T-helper 1 cell treated with Interleukin-12 subunit alpha and Interleukin-12 subunit beta and Interleukin-4 antibody, amounts not matched to agents 30 μg/mL and 1 μg/mL, for 36 hours (primary cell): ENCODE results near the gene RNF157.
A peak's percentile ranks its signal among the peaks of the same experiment; 100 is the strongest.
"Not testable (repeated sequence)": the region's sequence is repeated elsewhere in the genome, so short reads cannot be mapped to it uniquely, and the experiment has no call there.

ENCODE experiments used
- H3K27ac Mint-ChIP-seq: one replicate; pipeline ENCODE4 v1.8.0; 2021; ENCODE audit warnings: mild to moderate bottlenecking, mixed read lengths
- H3K27me3 Mint-ChIP-seq: one replicate; pipeline ENCODE4 v1.8.0; 2021; ENCODE audit warnings: low read depth, mixed read lengths
- H3K36me3 Mint-ChIP-seq: one replicate; pipeline ENCODE4 v1.8.0; 2021; ENCODE audit warnings: low read depth, mixed read lengths
- H3K4me1 Mint-ChIP-seq: one replicate; pipeline ENCODE4 v1.8.0; 2021; ENCODE audit warnings: low read depth, mixed read lengths
- H3K4me3 Mint-ChIP-seq: one replicate; pipeline ENCODE4 v1.8.0; 2021; ENCODE audit warnings: mild to moderate bottlenecking, moderate library complexity, mixed read lengths
- H3K9me3 Mint-ChIP-seq: one replicate; pipeline ENCODE4 v1.8.0; 2021; ENCODE audit warnings: mixed read lengths

Gene RNF157

DNA sequence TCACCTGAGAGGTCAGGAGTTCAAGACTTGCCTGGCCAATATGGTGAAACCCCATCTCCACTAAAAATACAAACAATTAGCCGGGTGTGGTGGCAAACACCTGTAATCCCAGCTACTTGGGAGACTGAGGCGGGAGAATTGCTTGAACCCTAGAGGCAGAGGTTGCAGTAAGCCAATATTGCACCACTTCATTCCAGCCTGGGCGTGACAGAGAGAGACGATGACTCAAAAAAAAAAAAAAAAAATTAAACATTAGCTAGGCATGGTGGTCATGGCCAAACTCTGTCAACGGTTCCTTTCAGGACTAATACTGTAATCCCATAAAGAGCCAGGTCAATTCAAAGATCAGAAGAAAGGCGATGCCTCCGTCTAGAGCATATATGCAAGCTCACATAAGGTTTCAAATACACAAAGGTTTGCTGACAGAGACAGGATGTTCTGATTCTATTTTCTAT is 2.4 kb downstream of the RNF157 start:
- H3K36me3 Mint-ChIP-seq = peaks cover 21% of the 10 kb centered on the region
- H3K27ac Mint-ChIP-seq = peak overlapping the region; percentile 87
- H3K9me3 Mint-ChIP-seq = peaks cover 4% of the 10 kb centered on the region
- H3K4me1 Mint-ChIP-seq = peaks cover 54% of the 10 kb centered on the region
- H3K4me3 Mint-ChIP-seq = peak overlapping the region; percentile 91
- no peaks in the 10 kb centered on the region for H3K27me3 Mint-ChIP-seq

DNA sequence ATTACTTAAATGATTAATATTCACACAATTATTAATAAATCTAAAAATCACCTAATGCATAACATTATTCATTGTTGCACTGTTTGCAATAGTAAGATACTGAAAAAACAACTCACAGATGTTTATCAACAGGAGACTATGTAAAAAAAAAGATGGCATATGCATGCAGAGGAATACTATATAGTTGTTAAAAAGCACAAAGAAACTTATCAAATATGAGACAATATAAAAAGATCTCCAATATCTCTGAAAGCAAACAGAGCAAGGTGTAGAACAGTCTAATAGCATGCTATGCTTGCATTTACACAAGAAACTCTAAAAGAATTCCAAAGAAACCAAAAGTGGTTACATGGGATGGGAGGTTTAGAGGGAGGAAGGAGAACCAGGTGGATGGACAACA is 3.7 kb downstream of the RNF157 start:
- Mint-ChIP-seq H3K4me3 (no peak overlapping the region), H3K27ac (no peak overlapping the region), H3K36me3 (peaks cover 27% of the 10 kb centered on the region), H3K4me1 (peaks cover 50% of the 10 kb centered on the region), H3K9me3 (peaks cover 4% of the 10 kb centered on the region), H3K27me3 (no peaks in the 10 kb centered on the region)

DNA sequence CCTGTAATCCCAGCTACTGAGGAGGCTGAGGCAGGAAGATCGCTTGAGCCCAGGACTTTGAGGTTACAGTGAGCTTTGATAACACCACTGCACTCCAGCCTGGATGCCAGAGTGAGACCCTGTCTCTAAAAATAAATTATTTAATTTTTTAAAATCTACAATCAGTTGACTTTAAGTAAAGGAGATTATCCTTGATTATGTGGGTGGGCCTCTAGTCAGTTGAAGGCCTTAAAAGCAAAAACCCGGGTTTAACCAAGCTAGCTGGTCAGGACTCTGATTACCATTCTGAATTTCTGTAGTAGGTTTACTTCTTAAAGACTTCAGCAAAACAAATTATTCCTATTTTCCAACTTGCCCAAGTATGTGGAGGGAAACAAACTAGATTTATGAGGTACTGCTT is 4.4 kb downstream of the RNF157 start:
- no peaks in the 10 kb centered on the region for H3K27me3 Mint-ChIP-seq
- peaks cover 26% of the 10 kb centered on the region for H3K36me3 Mint-ChIP-seq
- peaks cover 4% of the 10 kb centered on the region for H3K9me3 Mint-ChIP-seq
- H3K4me3 Mint-ChIP-seq = no peak overlapping the region
- no peak overlapping the region for H3K27ac Mint-ChIP-seq
- H3K4me1 Mint-ChIP-seq = peaks cover 44% of the 10 kb centered on the region

DNA sequence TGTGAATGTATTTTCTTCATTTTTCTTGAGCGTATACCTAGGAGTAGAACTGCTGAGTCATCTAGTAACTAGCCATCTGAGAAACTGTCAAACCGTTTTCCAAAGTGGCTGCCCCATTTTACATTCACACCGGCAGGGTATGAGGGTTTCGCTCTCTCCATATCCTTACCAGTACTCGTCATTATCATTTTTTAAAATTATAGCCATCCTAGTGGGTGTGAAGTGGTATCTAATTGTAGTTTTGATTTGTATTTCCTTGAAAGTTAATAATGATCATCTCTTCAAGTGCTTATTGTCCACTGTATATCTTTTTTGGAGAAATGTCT is 6.0 kb downstream of the RNF157 start:
- H3K27ac Mint-ChIP-seq = no peak overlapping the region
- peaks cover 4% of the 10 kb centered on the region for H3K9me3 Mint-ChIP-seq
- H3K36me3 Mint-ChIP-seq = peaks cover 29% of the 10 kb centered on the region
- H3K27me3 Mint-ChIP-seq = no peaks in the 10 kb centered on the region
- peaks cover 50% of the 10 kb centered on the region for H3K4me1 Mint-ChIP-seq
- no peak overlapping the region for H3K4me3 Mint-ChIP-seq

DNA sequence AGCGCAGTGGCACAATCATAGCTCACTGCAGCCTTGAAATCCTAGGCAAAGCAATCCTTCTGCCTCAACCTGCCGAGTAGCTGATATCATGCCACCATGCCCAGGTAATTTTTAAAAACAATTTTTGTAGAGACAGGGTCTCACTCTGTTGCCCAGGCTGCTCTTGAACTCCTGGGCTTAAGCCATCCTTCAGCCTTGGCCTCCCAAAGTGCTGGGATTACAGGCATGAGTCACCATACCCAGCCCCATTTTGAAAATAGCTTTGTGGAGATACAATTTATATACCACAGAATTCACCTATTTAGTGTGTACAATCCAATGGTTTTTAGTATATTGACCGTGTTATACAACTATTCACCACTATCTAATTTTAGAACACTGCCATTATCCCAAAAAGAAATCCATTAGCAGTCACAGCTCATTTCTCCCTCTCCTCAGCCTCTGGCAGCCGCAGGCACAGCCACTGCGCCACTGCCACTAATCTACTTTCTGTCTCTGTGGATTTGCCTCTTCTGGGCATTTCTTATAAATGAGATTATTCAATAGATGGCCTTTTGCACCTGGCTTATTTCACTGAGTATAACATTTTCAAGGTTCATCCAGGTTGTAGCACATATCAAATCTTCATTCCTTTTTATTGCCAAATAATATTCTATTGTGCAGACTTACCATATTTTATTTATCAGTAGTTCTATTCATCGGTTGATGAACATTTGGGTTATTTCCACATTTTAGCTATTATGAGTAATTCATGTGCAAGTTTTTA is 6.5 kb downstream of the RNF157 start:
- H3K27me3 Mint-ChIP-seq = no peaks in the 10 kb centered on the region
- peaks cover 4% of the 10 kb centered on the region for H3K9me3 Mint-ChIP-seq
- H3K27ac Mint-ChIP-seq = no peak overlapping the region
- H3K4me1 Mint-ChIP-seq = peaks cover 49% of the 10 kb centered on the region
- peaks cover 32% of the 10 kb centered on the region for H3K36me3 Mint-ChIP-seq
- no peak overlapping the region for H3K4me3 Mint-ChIP-seq

DNA sequence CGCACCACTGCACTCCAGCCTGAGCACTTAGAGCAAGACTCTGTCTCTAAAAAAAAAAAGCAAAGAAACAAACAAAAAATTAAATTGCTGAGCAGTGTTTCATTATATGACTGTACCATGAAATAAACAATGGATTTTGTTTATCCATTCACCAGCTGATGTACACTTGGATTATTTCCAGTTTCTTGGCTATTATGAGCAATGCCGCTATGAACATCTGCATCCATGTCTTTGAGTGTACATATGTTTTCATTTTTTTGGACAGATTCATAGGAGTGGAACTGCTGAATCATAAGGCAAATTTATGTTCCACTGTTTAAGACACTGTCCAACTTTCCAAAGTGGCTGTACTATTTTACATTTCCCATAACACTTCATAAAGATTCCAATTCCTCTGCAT is 8.0 kb downstream of the RNF157 start:
- Mint-ChIP-seq H3K4me1 (peaks cover 43% of the 10 kb centered on the region), H3K27ac (no peak overlapping the region), H3K9me3 (peaks cover 4% of the 10 kb centered on the region), H3K36me3 (peaks cover 28% of the 10 kb centered on the region), H3K4me3 (no peak overlapping the region), H3K27me3 (no peaks in the 10 kb centered on the region)

DNA sequence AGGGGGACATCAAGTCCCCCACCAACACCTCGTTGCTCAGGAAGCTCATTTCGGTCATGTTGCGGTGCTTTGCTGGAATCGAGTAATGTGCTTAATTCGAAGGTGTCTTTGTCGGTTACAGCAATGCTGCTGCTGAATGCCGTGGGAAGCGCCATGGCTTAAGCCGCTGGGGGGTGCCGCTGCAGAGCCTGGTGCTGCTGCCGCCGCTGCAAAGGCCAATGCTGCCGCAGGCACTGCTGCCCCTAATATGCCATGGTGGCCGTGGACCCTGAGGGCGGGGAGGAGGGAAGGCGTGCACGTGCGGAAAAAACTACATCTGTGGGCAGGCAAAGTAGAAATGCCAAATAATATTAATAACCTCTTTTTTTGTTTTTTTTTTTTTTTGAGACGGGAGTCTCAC is 13.5 kb downstream of the RNF157 start:
- H3K27ac Mint-ChIP-seq, H3K9me3 Mint-ChIP-seq, H3K4me3 Mint-ChIP-seq, H3K27me3 Mint-ChIP-seq: not testable (repeated sequence)
- Mint-ChIP-seq H3K4me1 (peaks cover 27% of the 10 kb centered on the region), H3K36me3 (peaks cover 34% of the 10 kb centered on the region)

DNA sequence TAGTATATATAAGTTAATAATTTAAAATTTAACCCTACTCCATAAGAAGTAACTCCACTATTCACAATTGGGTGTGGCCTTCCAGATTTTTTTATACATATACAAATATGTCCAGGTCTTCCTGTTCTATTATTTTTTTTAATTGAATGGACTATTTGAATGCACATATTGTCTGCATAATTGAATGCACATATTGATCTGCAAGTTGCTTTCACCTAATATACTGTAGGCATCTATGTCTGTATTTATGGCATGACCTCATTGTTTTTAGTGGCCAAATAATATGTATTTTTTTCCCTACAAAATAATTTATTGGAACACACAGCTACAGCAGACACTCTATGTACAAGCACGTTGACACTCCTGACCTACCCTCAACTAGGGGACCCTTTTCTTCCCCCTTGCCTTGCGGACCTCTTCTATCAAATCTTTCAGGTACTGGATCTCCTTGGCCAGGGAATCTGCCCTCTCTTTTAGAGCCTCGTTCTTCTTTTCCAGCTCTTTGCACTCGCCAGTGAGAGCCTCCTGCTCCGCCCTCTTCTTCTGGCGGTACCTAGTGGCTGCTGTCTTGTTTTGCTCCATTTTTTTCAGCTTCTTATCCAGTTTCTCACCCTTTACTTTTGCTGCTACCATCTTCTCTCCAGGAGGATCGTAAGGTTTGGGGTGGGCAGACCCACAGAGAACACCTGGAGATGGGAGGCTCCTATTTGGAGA is 14.8 kb downstream of the RNF157 start:
- not testable (repeated sequence) for H3K27ac Mint-ChIP-seq, H3K9me3 Mint-ChIP-seq, H3K27me3 Mint-ChIP-seq, H3K4me3 Mint-ChIP-seq
- Mint-ChIP-seq H3K36me3 (peaks cover 38% of the 10 kb centered on the region), H3K4me1 (peaks cover 27% of the 10 kb centered on the region)

DNA sequence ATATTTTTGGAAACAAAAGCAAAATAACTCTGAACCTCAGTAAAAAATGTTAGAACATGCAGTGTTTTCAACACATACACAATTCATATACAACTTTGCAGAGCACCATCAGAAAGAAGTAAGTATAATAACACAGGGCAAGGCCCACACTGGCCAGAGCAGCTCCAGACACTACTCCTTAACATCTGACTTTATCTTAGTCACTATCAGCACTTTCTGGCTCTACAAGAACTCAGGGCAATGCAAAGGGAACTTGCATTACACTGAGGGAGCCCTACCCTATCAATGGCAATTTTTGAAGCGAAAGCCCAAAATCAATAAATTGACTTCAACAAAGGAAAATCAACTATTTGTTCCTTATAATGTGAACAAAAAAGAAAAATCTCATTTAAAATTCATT is 16.5 kb downstream of the RNF157 start:
- no peak overlapping the region for H3K27ac Mint-ChIP-seq
- H3K4me1 Mint-ChIP-seq = peaks cover 25% of the 10 kb centered on the region
- H3K4me3 Mint-ChIP-seq = no peak overlapping the region
- H3K9me3 Mint-ChIP-seq = no peaks in the 10 kb centered on the region
- peaks cover 29% of the 10 kb centered on the region for H3K36me3 Mint-ChIP-seq
- no peaks in the 10 kb centered on the region for H3K27me3 Mint-ChIP-seq

DNA sequence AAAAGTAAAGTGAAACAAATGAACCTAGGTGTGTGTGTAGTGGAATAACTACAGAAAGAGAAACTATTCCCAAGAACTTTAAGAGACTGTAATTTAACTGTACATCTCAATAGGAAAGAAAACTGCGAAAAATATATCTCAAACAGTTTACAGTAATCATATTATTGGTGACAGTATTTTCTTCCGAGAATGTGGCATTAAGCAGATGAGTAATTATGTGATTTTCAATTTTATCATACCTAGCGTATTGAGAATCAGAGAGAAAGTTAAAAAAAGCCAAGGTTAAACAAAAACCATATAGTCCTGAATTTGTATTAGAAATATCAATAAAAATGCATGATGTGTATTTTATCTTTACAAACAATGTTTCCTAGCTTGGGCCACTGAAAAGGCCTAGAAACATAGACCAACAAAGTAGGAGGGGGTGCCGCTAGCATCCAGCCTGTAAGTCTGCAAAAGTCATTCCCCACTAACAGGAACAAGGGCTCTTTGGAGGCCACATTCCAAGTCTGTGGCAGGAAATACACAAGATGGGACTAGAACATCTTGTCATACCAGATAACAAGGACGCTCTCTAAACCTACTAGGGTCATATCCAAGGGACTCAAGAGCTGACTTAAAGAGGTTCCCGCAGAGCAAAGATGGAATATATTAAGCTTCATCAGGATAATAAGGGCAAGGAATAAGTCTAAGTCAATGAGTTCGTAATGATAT is 20.5 kb downstream of the RNF157 start:
- H3K4me3 Mint-ChIP-seq = no peak overlapping the region

DNA sequence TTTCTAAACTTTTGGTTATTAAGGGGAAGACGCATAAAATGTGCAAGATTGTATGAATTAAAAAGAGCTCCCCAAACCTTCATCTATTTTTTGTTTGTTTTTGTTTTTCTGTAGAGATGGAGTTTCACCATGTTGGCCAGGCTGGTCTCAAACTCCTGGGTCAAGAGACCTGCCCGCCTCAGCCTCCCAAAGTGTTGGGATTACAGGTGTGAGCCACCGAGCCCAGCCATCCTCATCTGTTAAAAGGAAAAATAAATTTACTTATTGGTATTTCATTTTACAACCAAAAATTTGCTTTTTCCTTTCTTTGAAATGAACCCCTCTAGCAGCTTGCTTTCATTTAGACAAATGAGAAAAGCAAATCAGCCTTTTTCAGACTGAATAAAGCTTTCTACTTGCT is 23.2 kb downstream of the RNF157 start:
- H3K9me3 Mint-ChIP-seq = no peaks in the 10 kb centered on the region
- peaks cover 41% of the 10 kb centered on the region for H3K4me1 Mint-ChIP-seq
- H3K4me3 Mint-ChIP-seq = no peak overlapping the region
- H3K27me3 Mint-ChIP-seq = no peaks in the 10 kb centered on the region
- no peak overlapping the region for H3K27ac Mint-ChIP-seq
- peaks cover 38% of the 10 kb centered on the region for H3K36me3 Mint-ChIP-seq

More for the DNA sequence above, 20.5 kb downstream of the RNF157 start:
- Mint-ChIP-seq H3K27me3 (no peaks in the 10 kb centered on the region), H3K9me3 (no peaks in the 10 kb centered on the region), H3K27ac (peak overlapping the region; percentile 45), H3K4me1 (peaks cover 34% of the 10 kb centered on the region), H3K36me3 (peaks cover 35% of the 10 kb centered on the region)

DNA sequence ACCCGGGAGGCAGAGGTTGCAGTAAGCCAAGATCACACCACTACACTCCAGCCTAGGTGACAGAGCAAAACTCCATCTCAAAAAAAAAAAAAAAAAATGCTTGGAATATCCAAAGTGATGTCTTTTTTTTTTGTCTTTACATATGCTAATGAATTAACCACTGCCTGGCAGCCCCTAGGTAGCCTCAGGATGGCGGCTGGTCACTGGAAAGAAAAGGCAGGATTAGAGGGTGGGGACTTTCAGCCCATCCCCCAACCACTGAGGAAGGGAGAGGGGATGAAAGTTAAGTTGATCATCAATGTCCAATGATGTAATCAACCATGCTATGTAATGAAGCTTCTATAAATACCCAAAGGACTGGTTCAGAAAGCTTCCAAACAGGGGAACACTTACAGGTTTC is 26.8 kb downstream of the RNF157 start:
- peaks cover 50% of the 10 kb centered on the region for H3K4me1 Mint-ChIP-seq
- no peak overlapping the region for H3K4me3 Mint-ChIP-seq
- no peaks in the 10 kb centered on the region for H3K9me3 Mint-ChIP-seq
- H3K27ac Mint-ChIP-seq = no peak overlapping the region
- peaks cover 51% of the 10 kb centered on the region for H3K36me3 Mint-ChIP-seq
- H3K27me3 Mint-ChIP-seq = no peaks in the 10 kb centered on the region

DNA sequence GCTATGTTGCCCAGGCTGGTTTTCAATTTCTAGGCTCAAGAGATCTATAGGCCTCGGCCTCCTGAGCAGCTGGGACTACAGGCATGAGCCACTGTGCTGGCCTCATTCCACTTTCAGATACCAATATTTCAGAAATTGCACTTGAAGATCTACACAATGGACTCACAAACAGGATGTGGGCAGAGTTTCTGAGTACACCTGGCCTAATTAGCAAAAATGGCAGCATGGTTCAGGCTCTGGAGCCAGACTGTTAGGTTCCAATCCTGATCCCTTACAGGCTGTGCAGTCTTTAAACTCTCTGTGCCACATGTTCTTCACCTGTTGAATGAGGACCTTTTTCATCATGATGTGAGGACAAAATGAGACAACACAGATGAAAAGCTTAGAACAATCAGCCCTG is 32.2 kb downstream of the RNF157 start:
- Mint-ChIP-seq H3K4me3 (peak overlapping the region; percentile 7), H3K27ac (peak overlapping the region; percentile 69), H3K27me3 (no peaks in the 10 kb centered on the region), H3K9me3 (no peaks in the 10 kb centered on the region), H3K36me3 (peaks cover 54% of the 10 kb centered on the region), H3K4me1 (peaks cover 59% of the 10 kb centered on the region)

DNA sequence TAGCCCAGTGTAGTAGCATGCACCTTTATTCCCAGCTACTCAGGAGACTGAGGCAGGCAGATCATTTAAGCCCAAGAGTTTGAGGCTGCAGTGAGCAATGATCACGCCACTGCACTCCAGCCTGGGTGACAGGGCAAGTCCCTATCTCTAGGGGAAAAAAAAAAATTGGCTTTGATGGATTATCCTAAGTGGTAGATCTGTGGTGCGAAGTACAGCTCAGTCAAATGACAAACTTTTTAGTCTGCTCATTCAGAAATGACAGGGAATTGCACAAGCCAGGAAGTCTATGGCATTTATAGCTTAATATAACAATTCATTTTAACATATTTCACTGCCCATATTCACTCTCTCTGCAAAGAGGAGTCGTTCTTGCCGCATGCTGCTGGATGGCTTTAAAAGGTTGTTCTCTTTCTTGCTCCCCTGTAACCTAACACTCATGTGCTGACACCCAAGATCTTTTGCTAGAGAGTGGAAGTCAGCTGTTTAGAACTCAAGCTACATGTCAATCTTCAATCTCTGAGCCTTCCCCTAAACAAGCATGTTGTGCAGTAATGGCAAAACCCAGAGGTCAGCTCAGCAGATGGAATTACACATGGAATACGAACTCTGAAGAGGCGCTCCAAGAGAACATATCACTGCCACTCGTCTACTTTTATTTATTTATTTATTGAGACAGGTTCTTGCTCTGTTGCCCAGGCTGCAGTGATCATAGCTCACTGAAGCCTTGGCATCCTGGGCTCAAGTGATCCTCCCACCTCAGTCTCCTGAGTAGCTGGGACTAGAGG is 32.8 kb downstream of the RNF157 start:
- Mint-ChIP-seq H3K9me3 (no peaks in the 10 kb centered on the region), H3K27me3 (no peaks in the 10 kb centered on the region), H3K4me1 (peaks cover 57% of the 10 kb centered on the region), H3K27ac (peak overlapping the region; percentile 69), H3K4me3 (peak overlapping the region; percentile 7), H3K36me3 (peaks cover 54% of the 10 kb centered on the region)
